ENCODE results near the gene KCNAB2. TPM values are rescaled to one million over a fixed set of nuclear protein-coding genes. Genes with fewer than 3 reads are reported as not detected.
A peak's percentile ranks its signal among the peaks of the same experiment; 100 is the strongest.

Gene KCNAB2
- total RNA-seq, 6 experiments from 2014 or later: 8.0 to 12.6 (median 10.7) TPM

DNA sequence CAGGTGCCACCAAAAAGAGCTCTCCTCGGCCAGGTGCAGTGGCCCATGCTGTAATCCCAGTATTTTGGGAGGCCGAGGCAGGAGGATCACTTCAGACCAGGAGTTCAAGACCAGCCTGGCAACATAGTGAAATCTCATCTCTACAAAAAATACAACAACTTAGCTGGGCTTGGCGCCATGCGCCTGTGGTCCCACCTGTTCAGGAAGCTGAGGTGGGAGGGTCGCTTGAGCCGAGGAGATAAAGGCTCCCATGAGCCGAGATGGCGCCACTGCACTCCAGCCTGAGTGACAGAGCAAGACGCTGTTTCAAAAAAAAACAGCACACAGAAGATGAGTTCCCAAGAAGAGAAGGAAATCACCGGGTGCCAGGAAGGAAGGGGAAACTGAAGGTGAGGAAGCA lies 67.4 kb downstream of the KCNAB2 start:
- H3K27ac Mint-ChIP-seq: no peak overlapping the region
- H3K27me3 Mint-ChIP-seq (ENCODE audit: insufficient read depth): peaks cover 26% of the 10 kb centered on the region
- TF ChIP-seq, protein P1, sequence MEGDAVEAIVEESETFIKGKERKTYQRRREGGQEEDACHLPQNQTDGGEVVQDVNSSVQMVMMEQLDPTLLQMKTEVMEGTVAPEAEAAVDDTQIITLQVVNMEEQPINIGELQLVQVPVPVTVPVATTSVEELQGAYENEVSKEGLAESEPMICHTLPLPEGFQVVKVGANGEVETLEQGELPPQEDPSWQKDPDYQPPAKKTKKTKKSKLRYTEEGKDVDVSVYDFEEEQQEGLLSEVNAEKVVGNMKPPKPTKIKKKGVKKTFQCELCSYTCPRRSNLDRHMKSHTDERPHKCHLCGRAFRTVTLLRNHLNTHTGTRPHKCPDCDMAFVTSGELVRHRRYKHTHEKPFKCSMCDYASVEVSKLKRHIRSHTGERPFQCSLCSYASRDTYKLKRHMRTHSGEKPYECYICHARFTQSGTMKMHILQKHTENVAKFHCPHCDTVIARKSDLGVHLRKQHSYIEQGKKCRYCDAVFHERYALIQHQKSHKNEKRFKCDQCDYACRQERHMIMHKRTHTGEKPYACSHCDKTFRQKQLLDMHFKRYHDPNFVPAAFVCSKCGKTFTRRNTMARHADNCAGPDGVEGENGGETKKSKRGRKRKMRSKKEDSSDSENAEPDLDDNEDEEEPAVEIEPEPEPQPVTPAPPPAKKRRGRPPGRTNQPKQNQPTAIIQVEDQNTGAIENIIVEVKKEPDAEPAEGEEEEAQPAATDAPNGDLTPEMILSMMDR (IDR thresholded peaks at IDR 0.05): no peak
- peaks cover 21% of the 10 kb centered on the region for H3K4me1 Mint-ChIP-seq (ENCODE audit: low read depth)
- no peak overlapping the region for H3K4me3 Mint-ChIP-seq
- no peak for DNase-seq
- H3K9me3 Mint-ChIP-seq: peaks cover 9% of the 10 kb centered on the region
- 0 out of 2 replicates have a peak, but pooled peaks cover 6% of the 10 kb centered on the region for H3K36me3 Mint-ChIP-seq (ENCODE audit: low read depth)

DNA sequence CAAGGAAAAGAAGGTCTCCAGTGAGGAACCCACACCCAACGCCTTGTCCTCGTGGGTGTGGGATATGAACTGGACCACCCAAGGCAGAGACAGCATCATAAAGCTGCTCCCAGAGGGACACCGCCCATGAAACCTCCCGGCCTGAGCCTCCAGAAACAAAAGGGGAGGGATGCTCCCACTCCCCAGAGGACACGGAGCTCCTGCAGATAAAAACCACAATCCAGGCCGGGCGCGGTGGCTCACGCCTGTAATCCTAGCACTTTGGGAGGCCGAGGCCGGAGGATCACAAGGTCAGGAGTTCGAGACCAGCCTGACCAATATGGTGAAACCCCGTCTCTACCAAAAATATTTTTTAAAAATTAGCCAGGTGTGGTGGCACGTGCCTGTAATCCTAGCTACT lies 68.1 kb downstream of the KCNAB2 start:
- Mint-ChIP-seq H3K9me3 (peaks cover 9% of the 10 kb centered on the region), H3K36me3 (ENCODE audit: low read depth) (0 out of 2 replicates have a peak, but pooled peaks cover 6% of the 10 kb centered on the region), H3K4me1 (ENCODE audit: low read depth) (peaks cover 27% of the 10 kb centered on the region), H3K27me3 (ENCODE audit: insufficient read depth) (peaks cover 26% of the 10 kb centered on the region), H3K4me3 (no peak overlapping the region), H3K27ac (no peak overlapping the region)
- DNase-seq: no peak
- TF ChIP-seq, protein P1 (IDR thresholded peaks at IDR 0.05): no peak

DNA sequence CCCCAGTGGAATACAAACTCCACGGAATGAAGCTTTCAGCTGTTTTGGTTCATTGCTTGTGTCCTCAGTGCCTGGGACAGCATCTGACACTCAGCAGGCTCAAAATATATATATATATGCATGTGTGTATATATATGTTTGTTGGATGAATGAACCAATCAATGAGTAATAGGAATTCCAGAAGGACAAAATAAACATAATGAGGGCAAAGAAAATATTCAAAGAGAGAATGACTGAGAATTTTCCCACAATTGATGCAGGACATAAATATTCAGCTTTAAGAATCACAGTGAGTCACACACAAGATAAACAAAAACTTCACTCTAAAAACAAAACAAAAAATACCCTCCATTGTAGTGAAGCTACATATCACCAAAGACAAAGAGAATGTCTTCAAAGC lies 70.4 kb downstream of the KCNAB2 start:
- H3K9me3 Mint-ChIP-seq: peaks cover 9% of the 10 kb centered on the region
- H3K36me3 Mint-ChIP-seq (ENCODE audit: low read depth): 0 out of 2 replicates have a peak, but pooled peaks cover 6% of the 10 kb centered on the region
- peak overlapping the region; percentile 49 for H3K27ac Mint-ChIP-seq
- peak overlapping the region; percentile 59; the same call in 1 of the 2 replicates for H3K4me3 Mint-ChIP-seq
- peaks cover 29% of the 10 kb centered on the region for H3K4me1 Mint-ChIP-seq (ENCODE audit: low read depth)
- peak; percentile 72 for DNase-seq
- TF ChIP-seq, protein P1 (IDR thresholded peaks at IDR 0.05): no peak
- peaks cover 24% of the 10 kb centered on the region for H3K27me3 Mint-ChIP-seq (ENCODE audit: insufficient read depth)

DNA sequence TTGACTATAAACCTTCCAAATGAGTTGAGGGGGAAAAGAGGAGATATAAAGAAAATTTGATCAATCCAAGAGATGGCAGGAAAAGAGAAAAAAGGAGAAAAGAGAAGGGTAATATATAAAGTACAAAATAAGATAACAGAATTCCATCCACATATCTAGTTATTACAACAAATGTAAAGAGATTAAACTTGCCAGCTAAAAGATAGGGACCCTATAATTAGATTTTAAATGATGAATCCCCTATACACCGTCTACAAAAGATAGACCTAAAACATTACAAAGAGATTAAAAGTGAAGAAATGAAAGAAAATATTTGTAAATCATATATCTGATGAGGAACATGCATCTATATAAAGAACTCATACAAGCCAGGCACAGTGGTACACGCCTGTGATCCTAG lies 71.4 kb downstream of the KCNAB2 start:
- peaks cover 29% of the 10 kb centered on the region for H3K4me1 Mint-ChIP-seq (ENCODE audit: low read depth)
- no peak for DNase-seq
- H3K27me3 Mint-ChIP-seq (ENCODE audit: insufficient read depth): peaks cover 21% of the 10 kb centered on the region
- no peak overlapping the region for H3K27ac Mint-ChIP-seq
- TF ChIP-seq, protein P1 (IDR thresholded peaks at IDR 0.05): no peak
- H3K36me3 Mint-ChIP-seq (ENCODE audit: low read depth): 0 out of 2 replicates have a peak, but pooled peaks cover 6% of the 10 kb centered on the region
- peak overlapping the region; percentile 59 for H3K4me3 Mint-ChIP-seq
- peaks cover 9% of the 10 kb centered on the region for H3K9me3 Mint-ChIP-seq

DNA sequence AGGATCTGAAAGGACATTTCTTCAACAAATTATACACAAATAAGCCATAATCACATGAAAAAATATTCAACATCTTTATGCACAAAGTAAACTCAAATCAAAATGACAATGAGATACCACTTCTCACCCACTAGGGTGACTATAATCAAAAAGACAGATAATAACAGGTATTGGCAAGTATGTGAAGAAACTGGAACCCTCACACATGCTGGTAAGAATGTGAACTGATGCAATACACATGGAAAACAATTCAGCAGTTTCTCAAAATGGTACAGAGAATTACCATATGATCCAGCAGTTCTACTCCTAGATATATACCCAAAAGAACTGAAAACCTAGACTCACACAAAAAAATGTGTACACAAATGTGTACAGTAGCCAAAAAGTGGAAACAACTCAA lies 71.9 kb downstream of the KCNAB2 start:
- Mint-ChIP-seq H3K27ac (no peak overlapping the region), H3K4me3 (no peak overlapping the region), H3K27me3 (ENCODE audit: insufficient read depth) (peaks cover 16% of the 10 kb centered on the region), H3K36me3 (ENCODE audit: low read depth) (0 out of 2 replicates have a peak, but pooled peaks cover 6% of the 10 kb centered on the region), H3K9me3 (peaks cover 9% of the 10 kb centered on the region), H3K4me1 (ENCODE audit: low read depth) (peaks cover 29% of the 10 kb centered on the region)
- TF ChIP-seq, protein P1 (IDR thresholded peaks at IDR 0.05): peak; percentile 62
- no peak for DNase-seq
